ENCODE measurements around the gene TBX10.
"Not testable (repeated sequence)": the region's sequence is repeated elsewhere in the genome, so short reads cannot be mapped to it uniquely, and the experiment has no call there.

DNA sequence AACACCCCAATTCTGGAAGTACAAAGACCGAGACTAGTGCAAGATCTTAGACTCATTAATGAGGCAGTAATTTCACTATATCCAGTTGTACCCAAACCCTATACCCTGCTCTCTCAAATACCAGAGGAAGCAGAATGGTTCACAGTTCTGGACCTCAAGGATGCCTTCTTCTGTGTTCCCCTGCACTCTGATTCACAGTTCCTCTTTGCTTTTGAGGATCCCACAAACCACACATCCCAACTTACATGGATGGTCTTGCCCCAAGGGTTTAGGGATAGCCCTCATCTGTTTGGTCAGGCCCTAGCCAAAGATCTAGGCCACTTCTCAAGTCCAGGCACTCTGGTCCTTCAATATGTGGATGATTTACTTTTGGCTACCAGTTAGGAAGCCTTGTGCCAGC, 15.8 kb downstream of the TBX10 start:
- TF ChIP-seq SPI1, TAF1, POLR2A (IDR thresholded peaks at IDR 0.05; ENCODE audit: low read depth, low read length): not testable (repeated sequence)

Measured in GM12891 (cell line).